GM12878 (cell line): ENCODE measurements around the gene DDIT4. TPM values are rescaled to one million over a fixed set of nuclear protein-coding genes. Genes with fewer than 3 reads are reported as not detected.

ENCODE experiments used
- ATF7 ChIP-seq: fragments of 450-650 bp; IDR thresholded peaks from 2 replicates; pipeline ENCODE4 v1.6.1; 2016; ENCODE audit warnings: low read depth, mild to moderate bottlenecking
- CHD4 ChIP-seq: fragments of 200-600 bp; sonication (generic); IDR thresholded peaks from 2 replicates; pipeline ENCODE4 v1.6.1; 2016; ENCODE audit warnings: mild to moderate bottlenecking
- EP300 ChIP-seq, 2 experiments: fragments of 150-350 bp in 1 of 2; IDR thresholded peaks; 2 replicates each; pipeline ENCODE4 v1.6.1; 2011 to 2012; ENCODE audit warnings: low read depth in 2 of 2, low read length in 2 of 2, borderline replicate concordance in 1 of 2, improper control_type of control experiment in 1 of 2, inconsistent platforms in 1 of 2; ENCODE audit not compliant: control insufficient read depth in 1 of 2
- FOS ChIP-seq: IDR thresholded peaks from 3 replicates; pipeline ENCODE4 v1.6.1; 2011; ENCODE audit warnings: borderline replicate concordance; ENCODE audit not compliant: insufficient read length; ENCODE audit errors: extremely low read depth
- JUNB ChIP-seq: IDR thresholded peaks from 2 replicates; pipeline ENCODE4 v1.6.1; 2016; ENCODE audit warnings: antibody characterized with exemption, mild to moderate bottlenecking
- LARP7 ChIP-seq: fragments of 450-650 bp; IDR thresholded peaks from 2 replicates; pipeline ENCODE4 v1.6.1; 2017; ENCODE audit warnings: mild to moderate bottlenecking
- NFXL1 ChIP-seq: fragments of 450-650 bp; IDR thresholded peaks from 2 replicates; pipeline ENCODE4 v1.6.1; 2017; ENCODE audit warnings: antibody characterized with exemption, mild to moderate bottlenecking, borderline replicate concordance
- NFYB ChIP-seq: IDR thresholded peaks from 2 replicates; pipeline ENCODE4 v1.6.1; 2011; ENCODE audit warnings: low read depth, mild to moderate bottlenecking, low read length, improper control_type of control experiment, moderate library complexity; ENCODE audit not compliant: insufficient read depth
- POLR2AphosphoS2 ChIP-seq: IDR thresholded peaks from 2 replicates; pipeline ENCODE4 v1.6.1; 2011; ENCODE audit warnings: low read depth, mild to moderate bottlenecking, low read length, improper control_type of control experiment, moderate library complexity
- POLR2AphosphoS5 ChIP-seq: IDR thresholded peaks from 2 replicates; pipeline ENCODE4 v1.6.1; 2011; ENCODE audit warnings: mild to moderate bottlenecking, low read length, inconsistent platforms
- RELA ChIP-seq: fragments of 450-650 bp; IDR thresholded peaks from 2 replicates; pipeline ENCODE4 v1.8.0; 2014; ENCODE audit warnings: borderline replicate concordance; ENCODE audit not compliant: partially characterized antibody
- RUNX3 ChIP-seq: IDR thresholded peaks from 2 replicates; pipeline ENCODE4 v1.6.1; 2012; ENCODE audit warnings: low read length, inconsistent platforms
- SMARCA5 ChIP-seq: fragments of 450-650 bp; IDR thresholded peaks from 2 replicates; pipeline ENCODE4 v1.6.1; 2017; ENCODE audit warnings: mild to moderate bottlenecking
- TBL1XR1 ChIP-seq: IDR thresholded peaks from 2 replicates; pipeline ENCODE4 v1.6.1; 2012; ENCODE audit warnings: low read depth, low read length, improper control_type of control experiment
- polyA plus RNA-seq, 11 experiments: library from polyadenylated mRNA; depleted of rRNA in 4 of 11; unstranded in 6 of 11; stranded (reverse) in 5 of 11; fragments of >200 nt; fragmentation: Nextera tagmentation in 4 of 11; fragmentation: Illumina TruSeq in 1 of 11; extraction: Ambion mirVana in 4 of 11; extraction: Trizol in 1 of 11; gene quantifications; 1 replicate in 1 of 11; 2 replicates in 10 of 11; pipeline versions ENCODE4 v1.2.1 to v1.2.3, GENCODE V29; 2011 to 2016; ENCODE audit warnings: inconsistent platforms in 2 of 11, missing spikeins in 2 of 11, low read depth in 1 of 11
- total RNA-seq, 4 experiments: library from RNA; depleted of rRNA in 3 of 4; stranded (reverse); fragments of >200 nt in 3 of 4; fragmentation: Illumina TruSeq in 1 of 4; extraction: Trizol in 1 of 4; gene quantifications; 2 replicates each; pipeline versions ENCODE4 v1.2.1 to v1.2.3, GENCODE V29; 2013 to 2021
- TF ChIP-seq, protein P1 (sequence below): fragments of 450-650 bp; IDR thresholded peaks from 2 replicates; pipeline ENCODE4 v1.6.1; 2017; ENCODE audit warnings: mild to moderate bottlenecking, moderate library complexity
- TF ChIP-seq, protein P2 (sequence below): IDR thresholded peaks from 2 replicates; pipeline ENCODE4 v1.6.1; 2012; ENCODE audit warnings: mild to moderate bottlenecking, low read depth, low read length
- TF ChIP-seq, protein P3 (sequence below): fragments of 450-650 bp; IDR thresholded peaks from 2 replicates; pipeline ENCODE4 v1.6.1; 2017; ENCODE audit warnings: mild to moderate bottlenecking
- TF ChIP-seq, protein P4 (sequence below): fragments of 450-650 bp; IDR thresholded peaks from 2 replicates; pipeline ENCODE4 v1.6.1; 2016; ENCODE audit warnings: mild to moderate bottlenecking

Gene DDIT4
- total and polyA plus RNA-seq, 10 of the 15 experiments (the other 5 are each of a cell fraction or from before 2014, with no cell fraction given): 2.1 to 277 (median 183) TPM

DNA sequence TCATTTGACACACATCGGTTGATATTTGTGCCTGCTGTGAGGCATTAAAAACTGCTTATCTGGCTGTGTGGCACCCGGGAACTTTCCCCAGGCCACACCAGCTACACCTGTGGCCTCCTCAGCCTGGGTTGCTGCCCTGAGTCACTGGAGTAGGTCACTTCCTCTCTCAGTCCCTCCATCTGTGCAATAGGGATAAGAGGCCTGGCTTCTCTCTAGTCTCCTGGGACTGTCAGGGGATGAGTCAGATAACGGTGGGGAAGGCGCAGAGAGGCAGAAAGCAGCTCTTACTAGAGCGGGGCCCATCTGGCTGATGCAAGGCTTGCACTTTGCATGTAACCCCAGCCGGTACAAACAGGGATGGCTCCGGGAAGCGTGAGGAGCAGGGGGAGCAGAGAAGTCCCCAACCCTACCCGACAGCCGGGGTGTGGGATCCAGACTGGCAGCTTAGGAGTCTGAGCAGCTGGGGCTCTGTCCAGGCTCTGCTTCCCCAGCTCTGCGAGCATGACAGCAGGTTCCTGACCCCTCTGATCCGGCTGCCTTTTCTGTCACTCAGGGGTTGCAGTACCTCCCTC, 47.0 kb downstream of the DDIT4 start (continued):
- TF ChIP-seq, protein P1, sequence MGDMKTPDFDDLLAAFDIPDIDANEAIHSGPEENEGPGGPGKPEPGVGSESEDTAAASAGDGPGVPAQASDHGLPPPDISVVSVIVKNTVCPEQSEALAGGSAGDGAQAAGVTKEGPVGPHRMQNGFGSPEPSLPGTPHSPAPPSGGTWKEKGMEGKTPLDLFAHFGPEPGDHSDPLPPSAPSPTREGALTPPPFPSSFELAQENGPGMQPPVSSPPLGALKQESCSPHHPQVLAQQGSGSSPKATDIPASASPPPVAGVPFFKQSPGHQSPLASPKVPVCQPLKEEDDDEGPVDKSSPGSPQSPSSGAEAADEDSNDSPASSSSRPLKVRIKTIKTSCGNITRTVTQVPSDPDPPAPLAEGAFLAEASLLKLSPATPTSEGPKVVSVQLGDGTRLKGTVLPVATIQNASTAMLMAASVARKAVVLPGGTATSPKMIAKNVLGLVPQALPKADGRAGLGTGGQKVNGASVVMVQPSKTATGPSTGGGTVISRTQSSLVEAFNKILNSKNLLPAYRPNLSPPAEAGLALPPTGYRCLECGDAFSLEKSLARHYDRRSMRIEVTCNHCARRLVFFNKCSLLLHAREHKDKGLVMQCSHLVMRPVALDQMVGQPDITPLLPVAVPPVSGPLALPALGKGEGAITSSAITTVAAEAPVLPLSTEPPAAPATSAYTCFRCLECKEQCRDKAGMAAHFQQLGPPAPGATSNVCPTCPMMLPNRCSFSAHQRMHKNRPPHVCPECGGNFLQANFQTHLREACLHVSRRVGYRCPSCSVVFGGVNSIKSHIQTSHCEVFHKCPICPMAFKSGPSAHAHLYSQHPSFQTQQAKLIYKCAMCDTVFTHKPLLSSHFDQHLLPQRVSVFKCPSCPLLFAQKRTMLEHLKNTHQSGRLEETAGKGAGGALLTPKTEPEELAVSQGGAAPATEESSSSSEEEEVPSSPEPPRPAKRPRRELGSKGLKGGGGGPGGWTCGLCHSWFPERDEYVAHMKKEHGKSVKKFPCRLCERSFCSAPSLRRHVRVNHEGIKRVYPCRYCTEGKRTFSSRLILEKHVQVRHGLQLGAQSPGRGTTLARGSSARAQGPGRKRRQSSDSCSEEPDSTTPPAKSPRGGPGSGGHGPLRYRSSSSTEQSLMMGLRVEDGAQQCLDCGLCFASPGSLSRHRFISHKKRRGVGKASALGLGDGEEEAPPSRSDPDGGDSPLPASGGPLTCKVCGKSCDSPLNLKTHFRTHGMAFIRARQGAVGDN: peak; percentile 97
- no peak for TF ChIP-seq NFXL1
- TF ChIP-seq SMARCA5: peak; percentile 82; the same call in 1 of the 2 replicates
- TF ChIP-seq, protein P2, sequence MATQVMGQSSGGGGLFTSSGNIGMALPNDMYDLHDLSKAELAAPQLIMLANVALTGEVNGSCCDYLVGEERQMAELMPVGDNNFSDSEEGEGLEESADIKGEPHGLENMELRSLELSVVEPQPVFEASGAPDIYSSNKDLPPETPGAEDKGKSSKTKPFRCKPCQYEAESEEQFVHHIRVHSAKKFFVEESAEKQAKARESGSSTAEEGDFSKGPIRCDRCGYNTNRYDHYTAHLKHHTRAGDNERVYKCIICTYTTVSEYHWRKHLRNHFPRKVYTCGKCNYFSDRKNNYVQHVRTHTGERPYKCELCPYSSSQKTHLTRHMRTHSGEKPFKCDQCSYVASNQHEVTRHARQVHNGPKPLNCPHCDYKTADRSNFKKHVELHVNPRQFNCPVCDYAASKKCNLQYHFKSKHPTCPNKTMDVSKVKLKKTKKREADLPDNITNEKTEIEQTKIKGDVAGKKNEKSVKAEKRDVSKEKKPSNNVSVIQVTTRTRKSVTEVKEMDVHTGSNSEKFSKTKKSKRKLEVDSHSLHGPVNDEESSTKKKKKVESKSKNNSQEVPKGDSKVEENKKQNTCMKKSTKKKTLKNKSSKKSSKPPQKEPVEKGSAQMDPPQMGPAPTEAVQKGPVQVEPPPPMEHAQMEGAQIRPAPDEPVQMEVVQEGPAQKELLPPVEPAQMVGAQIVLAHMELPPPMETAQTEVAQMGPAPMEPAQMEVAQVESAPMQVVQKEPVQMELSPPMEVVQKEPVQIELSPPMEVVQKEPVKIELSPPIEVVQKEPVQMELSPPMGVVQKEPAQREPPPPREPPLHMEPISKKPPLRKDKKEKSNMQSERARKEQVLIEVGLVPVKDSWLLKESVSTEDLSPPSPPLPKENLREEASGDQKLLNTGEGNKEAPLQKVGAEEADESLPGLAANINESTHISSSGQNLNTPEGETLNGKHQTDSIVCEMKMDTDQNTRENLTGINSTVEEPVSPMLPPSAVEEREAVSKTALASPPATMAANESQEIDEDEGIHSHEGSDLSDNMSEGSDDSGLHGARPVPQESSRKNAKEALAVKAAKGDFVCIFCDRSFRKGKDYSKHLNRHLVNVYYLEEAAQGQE: no peak
- peak; percentile 23; the same call in 1 of the 2 replicates for TF ChIP-seq POLR2AphosphoS2
- no peak for TF ChIP-seq RELA
- no peak for TF ChIP-seq FOS
- TF ChIP-seq, protein P3, sequence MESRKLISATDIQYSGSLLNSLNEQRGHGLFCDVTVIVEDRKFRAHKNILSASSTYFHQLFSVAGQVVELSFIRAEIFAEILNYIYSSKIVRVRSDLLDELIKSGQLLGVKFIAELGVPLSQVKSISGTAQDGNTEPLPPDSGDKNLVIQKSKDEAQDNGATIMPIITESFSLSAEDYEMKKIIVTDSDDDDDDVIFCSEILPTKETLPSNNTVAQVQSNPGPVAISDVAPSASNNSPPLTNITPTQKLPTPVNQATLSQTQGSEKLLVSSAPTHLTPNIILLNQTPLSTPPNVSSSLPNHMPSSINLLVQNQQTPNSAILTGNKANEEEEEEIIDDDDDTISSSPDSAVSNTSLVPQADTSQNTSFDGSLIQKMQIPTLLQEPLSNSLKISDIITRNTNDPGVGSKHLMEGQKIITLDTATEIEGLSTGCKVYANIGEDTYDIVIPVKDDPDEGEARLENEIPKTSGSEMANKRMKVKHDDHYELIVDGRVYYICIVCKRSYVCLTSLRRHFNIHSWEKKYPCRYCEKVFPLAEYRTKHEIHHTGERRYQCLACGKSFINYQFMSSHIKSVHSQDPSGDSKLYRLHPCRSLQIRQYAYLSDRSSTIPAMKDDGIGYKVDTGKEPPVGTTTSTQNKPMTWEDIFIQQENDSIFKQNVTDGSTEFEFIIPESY: 0 out of 2 replicates have a peak, but pooled peaks have one; percentile 44
- TF ChIP-seq, protein P4, sequence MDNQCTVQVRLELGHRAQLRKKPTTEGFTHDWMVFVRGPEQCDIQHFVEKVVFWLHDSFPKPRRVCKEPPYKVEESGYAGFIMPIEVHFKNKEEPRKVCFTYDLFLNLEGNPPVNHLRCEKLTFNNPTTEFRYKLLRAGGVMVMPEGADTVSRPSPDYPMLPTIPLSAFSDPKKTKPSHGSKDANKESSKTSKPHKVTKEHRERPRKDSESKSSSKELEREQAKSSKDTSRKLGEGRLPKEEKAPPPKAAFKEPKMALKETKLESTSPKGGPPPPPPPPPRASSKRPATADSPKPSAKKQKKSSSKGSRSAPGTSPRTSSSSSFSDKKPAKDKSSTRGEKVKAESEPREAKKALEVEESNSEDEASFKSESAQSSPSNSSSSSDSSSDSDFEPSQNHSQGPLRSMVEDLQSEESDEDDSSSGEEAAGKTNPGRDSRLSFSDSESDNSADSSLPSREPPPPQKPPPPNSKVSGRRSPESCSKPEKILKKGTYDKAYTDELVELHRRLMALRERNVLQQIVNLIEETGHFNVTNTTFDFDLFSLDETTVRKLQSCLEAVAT: peak; percentile 29; the same call in 1 of the 2 replicates
- TF ChIP-seq TBL1XR1: no peak
- peak; percentile 84 for TF ChIP-seq JUNB
- TF ChIP-seq EP300 (IDR thresholded peaks at IDR 0.05; ENCODE audit: borderline replicate concordance in 1 of 2, control insufficient read depth in 1 of 2, low read depth in 2 of 2, low read length in 2 of 2): peak; percentile 53 to 86; a peak in 3 of 4 replicates
- TF ChIP-seq ATF7: peak; percentile 83
- peak; percentile 73 for TF ChIP-seq POLR2AphosphoS5
- no peak for TF ChIP-seq NFYB
- no peak for TF ChIP-seq CHD4
- peak; percentile 60; the same call in 1 of the 2 replicates for TF ChIP-seq LARP7
- peak; percentile 81 for TF ChIP-seq RUNX3
